ENCODE results near the gene PCBP1.
"Not testable (repeated sequence)": the region's sequence is repeated elsewhere in the genome, so short reads cannot be mapped to it uniquely, and the experiment has no call there.

Gene PCBP1

GRCh38 chr2:70050631-70051425 lies 36.4 kb upstream of the PCBP1 start:
- H3K27me3 Mint-ChIP-seq (ENCODE audit: low read depth): no peaks in the 10 kb centered on the region
- peaks cover 73% of the 10 kb centered on the region for H3K36me3 Mint-ChIP-seq (ENCODE audit: low read depth)
- no peak overlapping the region for H3K4me3 Mint-ChIP-seq
- H3K27ac Mint-ChIP-seq: no peak overlapping the region
- no peaks in the 10 kb centered on the region for H3K9me3 Mint-ChIP-seq
- no peaks in the 10 kb centered on the region for H3K4me1 Mint-ChIP-seq
- TF ChIP-seq, protein P1, sequence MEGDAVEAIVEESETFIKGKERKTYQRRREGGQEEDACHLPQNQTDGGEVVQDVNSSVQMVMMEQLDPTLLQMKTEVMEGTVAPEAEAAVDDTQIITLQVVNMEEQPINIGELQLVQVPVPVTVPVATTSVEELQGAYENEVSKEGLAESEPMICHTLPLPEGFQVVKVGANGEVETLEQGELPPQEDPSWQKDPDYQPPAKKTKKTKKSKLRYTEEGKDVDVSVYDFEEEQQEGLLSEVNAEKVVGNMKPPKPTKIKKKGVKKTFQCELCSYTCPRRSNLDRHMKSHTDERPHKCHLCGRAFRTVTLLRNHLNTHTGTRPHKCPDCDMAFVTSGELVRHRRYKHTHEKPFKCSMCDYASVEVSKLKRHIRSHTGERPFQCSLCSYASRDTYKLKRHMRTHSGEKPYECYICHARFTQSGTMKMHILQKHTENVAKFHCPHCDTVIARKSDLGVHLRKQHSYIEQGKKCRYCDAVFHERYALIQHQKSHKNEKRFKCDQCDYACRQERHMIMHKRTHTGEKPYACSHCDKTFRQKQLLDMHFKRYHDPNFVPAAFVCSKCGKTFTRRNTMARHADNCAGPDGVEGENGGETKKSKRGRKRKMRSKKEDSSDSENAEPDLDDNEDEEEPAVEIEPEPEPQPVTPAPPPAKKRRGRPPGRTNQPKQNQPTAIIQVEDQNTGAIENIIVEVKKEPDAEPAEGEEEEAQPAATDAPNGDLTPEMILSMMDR (IDR thresholded peaks at IDR 0.05; ENCODE audit: unreplicated experiment in 3 of 3): no peak

- H3K27ac Mint-ChIP-seq; H3K27me3 Mint-ChIP-seq (ENCODE audit: low read depth); H3K4me1 Mint-ChIP-seq; H3K4me3 Mint-ChIP-seq; H3K9me3 Mint-ChIP-seq: not testable (repeated sequence)
- H3K36me3 Mint-ChIP-seq (ENCODE audit: low read depth): peaks cover 77% of the 10 kb centered on the region
These were observed 32.0 kb upstream of the PCBP1 start for GRCh38 chr2:70055259-70055658.

DNA sequence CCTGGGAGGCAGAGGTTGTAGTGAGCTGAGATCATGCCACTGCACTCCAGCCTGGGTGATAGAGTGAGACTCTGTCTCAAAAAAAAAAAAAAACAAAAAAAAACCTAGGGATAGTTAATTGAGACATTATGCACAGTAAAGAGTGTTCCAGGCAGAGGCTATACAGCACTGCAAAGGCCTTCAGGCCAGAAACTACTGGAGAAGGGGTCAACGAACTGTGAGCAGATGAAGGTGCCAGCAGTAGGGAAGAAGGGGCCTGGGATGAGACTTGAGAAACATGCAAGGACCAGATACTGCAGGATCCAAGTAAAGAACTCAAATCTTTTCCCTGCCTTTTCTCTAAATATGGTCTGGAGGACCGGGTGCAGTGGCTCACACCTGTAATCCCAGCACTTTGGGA lies 26.0 kb upstream of the PCBP1 start:
- TF ChIP-seq, protein P1 (IDR thresholded peaks at IDR 0.05; ENCODE audit: unreplicated experiment in 3 of 3): no peak
- H3K9me3 Mint-ChIP-seq: no peaks in the 10 kb centered on the region
- H3K36me3 Mint-ChIP-seq (ENCODE audit: low read depth): peaks cover 65% of the 10 kb centered on the region
- no peaks in the 10 kb centered on the region for H3K4me1 Mint-ChIP-seq
- no peak overlapping the region for H3K4me3 Mint-ChIP-seq
- no peak overlapping the region for H3K27ac Mint-ChIP-seq
- H3K27me3 Mint-ChIP-seq (ENCODE audit: low read depth): no peaks in the 10 kb centered on the region

DNA sequence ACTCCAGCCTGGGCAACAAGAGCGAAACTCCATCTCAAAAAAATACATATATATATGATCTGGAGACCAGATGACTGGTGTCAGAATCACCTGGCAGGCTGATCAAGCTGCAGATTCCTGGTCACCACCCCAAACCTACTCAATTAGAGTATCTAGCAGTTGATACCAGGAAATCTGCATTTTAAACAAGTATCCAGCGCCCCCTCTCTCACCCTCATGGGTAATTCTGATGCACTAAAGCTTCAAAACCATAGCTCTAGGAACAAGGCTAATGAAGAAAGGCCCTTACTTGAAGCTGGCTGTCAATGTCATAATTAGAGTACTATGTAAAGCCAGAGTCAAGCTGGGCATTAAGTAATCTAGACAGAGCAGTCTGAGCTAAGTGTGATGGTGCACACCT lies 25.0 kb upstream of the PCBP1 start:
- TF ChIP-seq, protein P1 (IDR thresholded peaks at IDR 0.05; ENCODE audit: unreplicated experiment in 3 of 3): no peak
- Mint-ChIP-seq H3K27ac (no peak overlapping the region), H3K36me3 (ENCODE audit: low read depth) (peaks cover 68% of the 10 kb centered on the region), H3K27me3 (ENCODE audit: low read depth) (no peaks in the 10 kb centered on the region), H3K4me3 (no peak overlapping the region), H3K9me3 (no peaks in the 10 kb centered on the region), H3K4me1 (no peaks in the 10 kb centered on the region)

- Mint-ChIP-seq H3K27ac (peak overlapping the region in 2 of 3 experiments; percentile 24 to 74), H3K4me3 (no peak overlapping the region), H3K4me1 (peaks cover 11% of the 10 kb centered on the region), H3K9me3 (no peaks in the 10 kb centered on the region), H3K27me3 (ENCODE audit: low read depth) (no peaks in the 10 kb centered on the region), H3K36me3 (ENCODE audit: low read depth) (peaks cover 46% of the 10 kb centered on the region)
- TF ChIP-seq, protein P1 (IDR thresholded peaks at IDR 0.05; ENCODE audit: unreplicated experiment in 3 of 3): no peak
These were observed 19.2 kb upstream of the PCBP1 start for GRCh38 chr2:70068119-70068518.

DNA sequence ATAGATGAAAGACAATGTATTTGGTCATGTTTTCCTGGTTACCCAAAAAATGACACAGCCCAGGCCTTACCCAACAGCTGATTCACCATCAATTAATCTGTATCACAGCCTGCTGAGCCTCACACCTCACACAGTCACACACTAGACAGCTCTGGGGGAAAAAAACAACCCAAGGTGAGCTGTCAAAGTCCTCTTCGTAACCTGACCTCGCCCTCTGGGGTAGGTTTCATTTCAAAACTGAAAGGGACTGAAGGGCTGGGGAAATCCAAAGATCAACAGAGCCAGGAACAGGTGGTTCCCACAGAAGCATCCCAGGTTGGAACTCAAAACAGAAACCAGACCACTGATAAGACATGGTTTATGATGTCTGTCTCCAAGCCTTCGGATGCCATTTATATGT lies 18.2 kb upstream of the PCBP1 start:
- peaks cover 11% of the 10 kb centered on the region for H3K4me1 Mint-ChIP-seq
- H3K27ac Mint-ChIP-seq: peak overlapping the region in 1 of 3 experiments; percentile 11
- H3K27me3 Mint-ChIP-seq (ENCODE audit: low read depth): no peaks in the 10 kb centered on the region
- no peaks in the 10 kb centered on the region for H3K9me3 Mint-ChIP-seq
- peaks cover 46% of the 10 kb centered on the region for H3K36me3 Mint-ChIP-seq (ENCODE audit: low read depth)
- TF ChIP-seq, protein P1 (IDR thresholded peaks at IDR 0.05; ENCODE audit: unreplicated experiment in 3 of 3): no peak
- no peak overlapping the region for H3K4me3 Mint-ChIP-seq

Measured in nephron (organoid).